Osteocyte (in vitro differentiated cells): ENCODE results near the gene LRRC8C. TPM values are rescaled to one million over a fixed set of nuclear protein-coding genes. Genes with fewer than 3 reads are reported as not detected.
A peak's percentile ranks its signal among the peaks of the same experiment; 100 is the strongest.

Source experiments
- DNase-seq: peaks from one replicate; pipeline ENCODE4 v3.0.0; 2021; ENCODE audit warnings: mixed read lengths; ENCODE audit not compliant: unreplicated experiment; ENCODE audit errors: extremely low spot score
- H3K27ac Mint-ChIP-seq: one replicate; pipeline ENCODE4 v1.8.0; 2021; ENCODE audit warnings: mild to moderate bottlenecking, mixed read lengths; ENCODE audit not compliant: unreplicated experiment
- H3K27me3 Mint-ChIP-seq: one replicate; pipeline ENCODE4 v1.8.0; 2021; ENCODE audit warnings: mixed read lengths; ENCODE audit not compliant: unreplicated experiment
- H3K36me3 Mint-ChIP-seq: one replicate; pipeline ENCODE4 v1.8.0; 2021; ENCODE audit warnings: mixed read lengths; ENCODE audit not compliant: unreplicated experiment
- H3K4me1 Mint-ChIP-seq: one replicate; pipeline ENCODE4 v1.8.0; 2021; ENCODE audit warnings: mixed read lengths; ENCODE audit not compliant: unreplicated experiment
- H3K4me3 Mint-ChIP-seq: one replicate; pipeline ENCODE4 v1.8.0; 2021; ENCODE audit warnings: mild to moderate bottlenecking, moderate library complexity, mixed read lengths; ENCODE audit not compliant: unreplicated experiment
- H3K9me3 Mint-ChIP-seq: one replicate; pipeline ENCODE4 v1.8.0; 2021; ENCODE audit warnings: mixed read lengths; ENCODE audit not compliant: unreplicated experiment
- total RNA-seq: library from RNA; stranded (reverse); gene quantifications from 2 replicates; pipeline ENCODE4 v1.2.1, GENCODE V29; 2021
- TF ChIP-seq, protein P1 (sequence below): fragments of 200-600 bp; sonication (generic); IDR thresholded peaks from 2 replicates; pipeline ENCODE4 v1.5.0; 2021; ENCODE audit warnings: antibody characterized with exemption, mild to moderate bottlenecking, moderate library complexity

LRRC8C gene
- total RNA-seq, 1 donor from 2014 or later = 3.5 TPM

DNA sequence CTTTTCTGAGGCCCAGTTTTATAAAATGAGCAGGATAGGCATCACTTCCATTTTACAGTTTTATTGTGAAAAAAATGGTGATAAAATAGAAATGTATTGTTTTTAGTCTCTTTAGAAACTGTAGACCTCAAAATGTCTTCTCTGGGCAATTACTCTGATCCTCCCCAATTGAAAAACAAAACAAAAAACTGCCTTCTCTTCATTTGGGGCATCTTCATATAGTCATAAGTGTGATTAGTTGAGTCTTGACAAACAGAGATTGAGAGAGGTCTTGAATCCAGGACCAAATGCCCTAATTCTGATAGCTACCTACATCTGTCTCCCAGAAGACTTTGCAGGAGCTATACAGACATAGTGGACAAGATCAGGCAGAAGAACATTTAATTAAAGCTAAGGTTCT lies 62.9 kb downstream of the LRRC8C start:
- peaks cover 7% of the 10 kb centered on the region for H3K9me3 Mint-ChIP-seq
- H3K4me3 Mint-ChIP-seq = no peak overlapping the region
- H3K36me3 Mint-ChIP-seq = peaks cover 3% of the 10 kb centered on the region
- no peak overlapping the region for H3K27ac Mint-ChIP-seq
- TF ChIP-seq, protein P1, sequence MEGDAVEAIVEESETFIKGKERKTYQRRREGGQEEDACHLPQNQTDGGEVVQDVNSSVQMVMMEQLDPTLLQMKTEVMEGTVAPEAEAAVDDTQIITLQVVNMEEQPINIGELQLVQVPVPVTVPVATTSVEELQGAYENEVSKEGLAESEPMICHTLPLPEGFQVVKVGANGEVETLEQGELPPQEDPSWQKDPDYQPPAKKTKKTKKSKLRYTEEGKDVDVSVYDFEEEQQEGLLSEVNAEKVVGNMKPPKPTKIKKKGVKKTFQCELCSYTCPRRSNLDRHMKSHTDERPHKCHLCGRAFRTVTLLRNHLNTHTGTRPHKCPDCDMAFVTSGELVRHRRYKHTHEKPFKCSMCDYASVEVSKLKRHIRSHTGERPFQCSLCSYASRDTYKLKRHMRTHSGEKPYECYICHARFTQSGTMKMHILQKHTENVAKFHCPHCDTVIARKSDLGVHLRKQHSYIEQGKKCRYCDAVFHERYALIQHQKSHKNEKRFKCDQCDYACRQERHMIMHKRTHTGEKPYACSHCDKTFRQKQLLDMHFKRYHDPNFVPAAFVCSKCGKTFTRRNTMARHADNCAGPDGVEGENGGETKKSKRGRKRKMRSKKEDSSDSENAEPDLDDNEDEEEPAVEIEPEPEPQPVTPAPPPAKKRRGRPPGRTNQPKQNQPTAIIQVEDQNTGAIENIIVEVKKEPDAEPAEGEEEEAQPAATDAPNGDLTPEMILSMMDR = no peak
- H3K27me3 Mint-ChIP-seq = no peaks in the 10 kb centered on the region
- no peak for DNase-seq
- peaks cover 26% of the 10 kb centered on the region for H3K4me1 Mint-ChIP-seq

DNA sequence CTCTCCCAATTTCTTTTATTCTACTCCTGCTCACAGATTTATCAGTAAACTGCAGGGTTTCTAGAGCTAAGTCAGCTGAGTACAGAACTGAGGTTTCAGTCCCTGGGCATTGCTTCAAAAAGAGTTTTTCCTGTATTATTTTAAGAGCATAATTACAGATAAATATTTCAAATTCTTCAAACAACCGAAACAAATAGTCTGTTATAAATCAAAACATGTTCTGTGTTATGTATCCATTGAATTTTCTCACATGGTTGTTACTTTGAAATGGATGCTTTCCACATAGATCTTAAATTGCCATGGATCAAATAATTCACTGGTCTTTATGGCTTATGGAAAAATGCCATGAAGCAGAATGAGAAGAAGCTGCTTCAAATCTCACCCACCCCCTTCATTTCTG lies 64.5 kb downstream of the LRRC8C start:
- Mint-ChIP-seq H3K36me3 (peaks cover 3% of the 10 kb centered on the region), H3K4me1 (peaks cover 26% of the 10 kb centered on the region), H3K27ac (peak overlapping the region; percentile 1), H3K9me3 (peaks cover 7% of the 10 kb centered on the region), H3K27me3 (no peaks in the 10 kb centered on the region), H3K4me3 (no peak overlapping the region)
- no peak for DNase-seq
- TF ChIP-seq, protein P1 = no peak

DNA sequence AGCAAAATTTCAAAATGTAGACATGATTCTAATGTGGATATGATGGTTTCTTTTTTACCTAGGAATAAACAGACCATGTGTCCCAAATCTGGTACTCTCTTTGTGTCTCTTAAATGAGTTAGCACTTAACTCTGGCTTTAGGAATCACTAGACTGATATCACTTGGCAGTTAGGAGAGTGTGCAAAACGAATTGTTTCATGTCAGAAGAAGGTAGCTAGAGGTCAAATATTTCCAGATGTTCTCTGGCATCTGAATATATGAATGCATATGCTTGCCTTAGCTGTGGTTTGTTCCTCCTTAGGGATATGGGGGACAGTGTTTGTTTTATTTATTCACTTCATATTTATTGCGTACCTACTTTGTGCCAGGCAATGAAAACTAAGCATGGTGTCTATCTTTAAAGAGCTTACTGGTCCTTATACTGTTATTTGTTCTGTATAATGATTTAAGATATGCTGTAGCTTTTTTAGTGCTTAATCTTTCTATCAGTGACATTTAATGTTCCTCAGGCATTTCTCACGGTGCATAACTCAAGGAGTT lies 65.2 kb downstream of the LRRC8C start:
- H3K36me3 Mint-ChIP-seq = peaks cover 3% of the 10 kb centered on the region
- TF ChIP-seq, protein P1 = no peak
- H3K4me1 Mint-ChIP-seq = peaks cover 21% of the 10 kb centered on the region
- H3K4me3 Mint-ChIP-seq = no peak overlapping the region
- H3K27me3 Mint-ChIP-seq = no peaks in the 10 kb centered on the region
- H3K9me3 Mint-ChIP-seq = peaks cover 7% of the 10 kb centered on the region
- no peak for DNase-seq
- peak overlapping the region; percentile 1 for H3K27ac Mint-ChIP-seq

DNA sequence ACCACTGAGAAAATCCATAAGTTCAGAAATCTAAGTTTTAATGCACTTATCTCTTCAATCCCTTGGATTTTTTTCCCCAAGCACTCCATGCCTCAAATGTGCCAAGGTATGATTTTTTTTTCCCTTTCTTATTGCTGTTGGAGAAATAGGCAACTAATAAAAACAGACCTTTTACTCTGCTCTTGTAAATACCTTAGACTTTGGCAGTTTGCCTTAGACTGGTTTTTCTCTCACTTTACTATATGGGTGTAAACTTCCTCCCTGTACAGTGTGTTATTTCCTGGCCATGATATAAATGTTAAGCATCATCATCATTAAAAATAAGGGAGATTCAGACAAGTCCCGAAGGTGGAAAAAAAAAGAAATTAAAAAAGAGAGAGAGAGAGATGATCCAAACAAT lies 65.7 kb downstream of the LRRC8C start:
- H3K27me3 Mint-ChIP-seq = no peaks in the 10 kb centered on the region
- peaks cover 3% of the 10 kb centered on the region for H3K36me3 Mint-ChIP-seq
- H3K27ac Mint-ChIP-seq = peak overlapping the region; percentile 5
- peaks cover 21% of the 10 kb centered on the region for H3K4me1 Mint-ChIP-seq
- TF ChIP-seq, protein P1 = no peak
- H3K4me3 Mint-ChIP-seq = no peak overlapping the region
- peaks cover 7% of the 10 kb centered on the region for H3K9me3 Mint-ChIP-seq
- DNase-seq = no peak

DNA sequence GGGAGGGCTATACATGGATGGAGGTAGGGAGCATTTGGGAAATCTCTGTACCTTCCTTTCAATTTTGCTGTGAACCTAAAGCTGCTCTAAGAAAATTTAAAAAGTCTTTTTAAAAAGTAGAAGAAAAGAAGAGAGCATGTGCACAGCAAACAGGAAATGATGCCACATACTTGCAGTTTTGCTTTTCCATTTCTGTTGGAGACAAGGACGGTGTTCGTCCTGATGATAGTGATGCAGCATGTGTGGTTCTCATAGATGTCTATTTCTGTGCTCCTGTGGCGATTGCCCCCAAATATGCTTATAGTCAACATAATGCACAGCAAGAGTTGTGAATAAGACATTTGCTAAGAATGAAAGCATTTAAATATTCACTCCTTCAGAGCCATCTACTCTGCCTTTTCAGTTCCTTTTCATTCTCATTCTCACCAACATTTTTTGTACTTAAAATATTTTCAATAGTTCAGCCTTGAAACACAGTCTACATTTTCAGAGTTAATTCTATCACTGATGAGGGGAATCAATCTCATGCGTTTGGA lies 66.6 kb downstream of the LRRC8C start:
- Mint-ChIP-seq H3K36me3 (peaks cover 3% of the 10 kb centered on the region), H3K27me3 (no peaks in the 10 kb centered on the region), H3K9me3 (peaks cover 7% of the 10 kb centered on the region), H3K4me3 (no peak overlapping the region), H3K4me1 (peaks cover 21% of the 10 kb centered on the region), H3K27ac (no peak overlapping the region)
- TF ChIP-seq, protein P1 = no peak
- no peak for DNase-seq
